DOHH2 (cell line): Measurements from ENCODE around the gene TMEM184A.
A peak's percentile ranks its signal among the peaks of the same experiment; 100 is the strongest.

Source experiments
- H3F3A ChIP-seq: fragments of 200-600 bp; sonication (generic), shearing (Covaris generic); 2 replicates; pipeline ENCODE4 v1.6.0; 2016; ENCODE audit warnings: antibody characterized with exemption, mild to moderate bottlenecking; ENCODE audit not compliant: control insufficient read depth, insufficient read depth
- H3K27ac ChIP-seq: fragments of 200-600 bp; sonication (generic); 2 replicates; pipeline ENCODE4 v1.5.1; 2014; ENCODE audit warnings: low read depth, mild to moderate bottlenecking, low read length, moderate library complexity
- H3K27me3 ChIP-seq: fragments of 200-600 bp; sonication (generic); 2 replicates; pipeline ENCODE4 v1.6.1; 2014; ENCODE audit warnings: mild to moderate bottlenecking, low read length, mixed read lengths; ENCODE audit not compliant: control insufficient read depth
- H3K36me3 ChIP-seq: fragments of 200-600 bp; sonication (generic); 2 replicates; pipeline ENCODE4 v1.6.1; 2014; ENCODE audit warnings: mild to moderate bottlenecking, low read length, moderate library complexity, mixed read lengths; ENCODE audit not compliant: control insufficient read depth
- H3K4me1 ChIP-seq: fragments of 200-600 bp; sonication (generic); 2 replicates; pipeline ENCODE4 v1.6.1; 2014; ENCODE audit warnings: mild to moderate bottlenecking, low read length, mixed read lengths; ENCODE audit not compliant: control insufficient read depth
- H3K4me2 ChIP-seq: fragments of 200-600 bp; sonication (generic); 2 replicates; pipeline ENCODE4 v1.6.0; 2014; ENCODE audit warnings: mild to moderate bottlenecking, low read length, moderate library complexity
- H3K4me3 ChIP-seq: fragments of 200-600 bp; sonication (generic); 2 replicates; pipeline ENCODE4 v1.5.1; 2014; ENCODE audit warnings: mild to moderate bottlenecking, low read length, mixed read lengths
- H3K79me2 ChIP-seq: fragments of 200-600 bp; sonication (generic); 2 replicates; pipeline ENCODE4 v1.6.1; 2014; ENCODE audit warnings: mild to moderate bottlenecking, low read length, mixed read lengths; ENCODE audit not compliant: control insufficient read depth
- H3K9me2 ChIP-seq: fragments of 200-600 bp; sonication (generic); replicated peaks from 2 replicates; pipeline ENCODE4 v1.6.1; 2014; ENCODE audit warnings: mild to moderate bottlenecking, low read length, mixed read lengths; ENCODE audit not compliant: control insufficient read depth
- H3K9me3 ChIP-seq: fragments of 200-600 bp; sonication (generic); 2 replicates; pipeline ENCODE4 v1.6.1; 2014; ENCODE audit warnings: antibody characterized with exemption, low read length, mixed read lengths; ENCODE audit not compliant: control insufficient read depth, insufficient read depth
- H4K20me1 ChIP-seq: fragments of 200-600 bp; sonication (generic); 2 replicates; pipeline ENCODE4 v1.6.0; 2014; ENCODE audit warnings: low read depth, mild to moderate bottlenecking, antibody characterized with exemption, low read length, moderate library complexity; ENCODE audit not compliant: control insufficient read depth, insufficient read depth
- EZH2phosphoT487 ChIP-seq: fragments of 200-600 bp; sonication (generic); IDR thresholded peaks from 2 replicates; pipeline ENCODE4 v1.6.1; 2017; ENCODE audit warnings: borderline replicate concordance, mild to moderate bottlenecking, antibody characterized with exemption, low read length, moderate library complexity, mixed read lengths
- TF ChIP-seq, protein P1 (sequence below): fragments of 200-600 bp; sonication (generic); IDR thresholded peaks from one replicate; pipeline ENCODE4 v1.5.1; 2014; ENCODE audit warnings: antibody characterized with exemption, mild to moderate bottlenecking, low read depth, low read length; ENCODE audit not compliant: poor library complexity, severe bottlenecking

Gene TMEM184A

GRCh38 chr7:1533547-1534329 is 22.3 kb downstream of the TMEM184A start:
- Histone ChIP-seq H3K9me3 (no peaks in the 10 kb centered on the region), H4K20me1 (peaks cover 22% of the 10 kb centered on the region), H3K36me3 (peaks cover 69% of the 10 kb centered on the region), H3K4me2 (peak overlapping the region; percentile 92), H3K79me2 (peaks cover 85% of the 10 kb centered on the region), H3K9me2 (no peaks in the 10 kb centered on the region), H3K4me3 (peak overlapping the region; percentile 87), H3K4me1 (peaks cover 34% of the 10 kb centered on the region), H3K27me3 (no peaks in the 10 kb centered on the region), H3F3A (peaks cover 9% of the 10 kb centered on the region; the same call in 1 of the 2 replicates), H3K27ac (peak overlapping the region; percentile 38; the same call in 1 of the 2 replicates)
- TF ChIP-seq EZH2phosphoT487, result no peak
- TF ChIP-seq, protein P1, sequence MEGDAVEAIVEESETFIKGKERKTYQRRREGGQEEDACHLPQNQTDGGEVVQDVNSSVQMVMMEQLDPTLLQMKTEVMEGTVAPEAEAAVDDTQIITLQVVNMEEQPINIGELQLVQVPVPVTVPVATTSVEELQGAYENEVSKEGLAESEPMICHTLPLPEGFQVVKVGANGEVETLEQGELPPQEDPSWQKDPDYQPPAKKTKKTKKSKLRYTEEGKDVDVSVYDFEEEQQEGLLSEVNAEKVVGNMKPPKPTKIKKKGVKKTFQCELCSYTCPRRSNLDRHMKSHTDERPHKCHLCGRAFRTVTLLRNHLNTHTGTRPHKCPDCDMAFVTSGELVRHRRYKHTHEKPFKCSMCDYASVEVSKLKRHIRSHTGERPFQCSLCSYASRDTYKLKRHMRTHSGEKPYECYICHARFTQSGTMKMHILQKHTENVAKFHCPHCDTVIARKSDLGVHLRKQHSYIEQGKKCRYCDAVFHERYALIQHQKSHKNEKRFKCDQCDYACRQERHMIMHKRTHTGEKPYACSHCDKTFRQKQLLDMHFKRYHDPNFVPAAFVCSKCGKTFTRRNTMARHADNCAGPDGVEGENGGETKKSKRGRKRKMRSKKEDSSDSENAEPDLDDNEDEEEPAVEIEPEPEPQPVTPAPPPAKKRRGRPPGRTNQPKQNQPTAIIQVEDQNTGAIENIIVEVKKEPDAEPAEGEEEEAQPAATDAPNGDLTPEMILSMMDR, result no peak

DNA sequence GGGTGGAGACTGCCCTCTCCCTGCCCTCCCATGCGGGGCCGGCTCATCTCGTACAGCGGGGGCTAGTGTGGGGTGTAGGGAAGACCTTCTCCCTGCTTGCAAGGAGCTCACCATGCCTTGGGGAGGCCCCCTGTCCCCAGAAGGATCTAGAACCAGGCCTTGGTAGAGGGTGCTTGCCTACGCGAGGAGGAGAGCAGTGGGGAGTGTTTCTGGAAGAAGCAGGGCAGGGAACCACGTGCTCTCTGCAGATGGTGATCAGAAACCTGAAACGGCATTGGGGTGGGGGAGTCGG is 22.8 kb downstream of the TMEM184A start:
- Histone ChIP-seq H3K4me2 (peak overlapping the region; percentile 92), H3F3A (peaks cover 9% of the 10 kb centered on the region; the same call in 1 of the 2 replicates), H3K9me2 (no peaks in the 10 kb centered on the region), H3K36me3 (peaks cover 66% of the 10 kb centered on the region), H3K4me3 (peak overlapping the region; percentile 87), H3K27me3 (no peaks in the 10 kb centered on the region), H3K9me3 (no peaks in the 10 kb centered on the region), H3K4me1 (peaks cover 34% of the 10 kb centered on the region), H4K20me1 (peaks cover 22% of the 10 kb centered on the region), H3K79me2 (peaks cover 80% of the 10 kb centered on the region), H3K27ac (peak overlapping the region; percentile 38)
- TF ChIP-seq EZH2phosphoT487, result no peak
- TF ChIP-seq, protein P1, result no peak

- Histone ChIP-seq H3K9me2 (no peaks in the 10 kb centered on the region), H3F3A (peaks cover 9% of the 10 kb centered on the region; the same call in 1 of the 2 replicates), H3K27me3 (no peaks in the 10 kb centered on the region), H3K9me3 (no peaks in the 10 kb centered on the region), H3K36me3 (peaks cover 61% of the 10 kb centered on the region), H3K27ac (peak overlapping the region; percentile 38), H3K4me3 (peak overlapping the region; percentile 87), H3K4me1 (peaks cover 34% of the 10 kb centered on the region), H4K20me1 (peaks cover 17% of the 10 kb centered on the region), H3K79me2 (peaks cover 74% of the 10 kb centered on the region), H3K4me2 (peak overlapping the region; percentile 92)
- TF ChIP-seq, protein P1, result no peak
- no peak for TF ChIP-seq EZH2phosphoT487
These were observed 23.4 kb downstream of the TMEM184A start for GRCh38 chr7:1532456-1533254.
